Sigmoid colon (tissue), 4 donors: ENCODE data around the gene SCAF4.

Source experiments
- EP300 ChIP-seq, 4 donors: sonication (generic); formaldehyde crosslinking; IDR thresholded peaks; one replicate each; pipeline ENCODE4 v1.6.1; 2017; ENCODE audit warnings: antibody characterized with exemption in 4 of 4
- POLR2A ChIP-seq, 2 donors: fragments of 450-650 bp; IDR thresholded peaks; one replicate each; pipeline ENCODE4 v1.6.1; 2016; ENCODE audit warnings: antibody characterized with exemption in 2 of 2, mild to moderate bottlenecking in 2 of 2, moderate library complexity in 2 of 2
- POLR2AphosphoS5 ChIP-seq, 4 donors: sonication (generic); formaldehyde crosslinking; IDR thresholded peaks; one replicate each; pipeline ENCODE4 v1.6.1; 2017; ENCODE audit warnings: antibody characterized with exemption in 4 of 4
- TF ChIP-seq, protein P1 (sequence below), 4 experiments: fragments of 450-650 bp in 3 of 4; fragments of 200-600 bp in 1 of 4; IDR thresholded peaks; one replicate each; pipeline ENCODE4 v1.5.1; 2016 to 2019; ENCODE audit warnings: antibody characterized with exemption in 4 of 4, mild to moderate bottlenecking in 3 of 4, moderate library complexity in 2 of 4

DNA sequence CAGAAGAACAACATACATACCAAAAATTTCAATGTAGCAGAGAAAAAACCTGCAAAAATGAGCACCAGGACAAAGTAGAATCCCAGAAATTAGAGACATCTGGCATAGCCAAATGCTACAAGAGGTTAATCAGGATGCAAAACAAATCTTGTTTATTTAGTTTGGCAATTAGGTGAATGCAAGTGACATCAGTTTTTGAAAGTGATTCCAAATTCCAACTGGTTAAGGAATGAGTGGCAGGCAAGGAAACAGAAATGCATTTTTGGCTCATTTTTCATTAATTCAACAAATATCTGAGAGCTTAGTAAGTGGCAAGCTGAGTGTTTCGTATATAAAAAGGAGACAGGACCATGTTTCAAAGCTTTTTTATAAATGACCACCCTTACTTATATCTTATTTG is 21.3 kb downstream of the SCAF4 start:
- TF ChIP-seq POLR2A (IDR thresholded peaks at IDR 0.05): no peak
- TF ChIP-seq, protein P1, sequence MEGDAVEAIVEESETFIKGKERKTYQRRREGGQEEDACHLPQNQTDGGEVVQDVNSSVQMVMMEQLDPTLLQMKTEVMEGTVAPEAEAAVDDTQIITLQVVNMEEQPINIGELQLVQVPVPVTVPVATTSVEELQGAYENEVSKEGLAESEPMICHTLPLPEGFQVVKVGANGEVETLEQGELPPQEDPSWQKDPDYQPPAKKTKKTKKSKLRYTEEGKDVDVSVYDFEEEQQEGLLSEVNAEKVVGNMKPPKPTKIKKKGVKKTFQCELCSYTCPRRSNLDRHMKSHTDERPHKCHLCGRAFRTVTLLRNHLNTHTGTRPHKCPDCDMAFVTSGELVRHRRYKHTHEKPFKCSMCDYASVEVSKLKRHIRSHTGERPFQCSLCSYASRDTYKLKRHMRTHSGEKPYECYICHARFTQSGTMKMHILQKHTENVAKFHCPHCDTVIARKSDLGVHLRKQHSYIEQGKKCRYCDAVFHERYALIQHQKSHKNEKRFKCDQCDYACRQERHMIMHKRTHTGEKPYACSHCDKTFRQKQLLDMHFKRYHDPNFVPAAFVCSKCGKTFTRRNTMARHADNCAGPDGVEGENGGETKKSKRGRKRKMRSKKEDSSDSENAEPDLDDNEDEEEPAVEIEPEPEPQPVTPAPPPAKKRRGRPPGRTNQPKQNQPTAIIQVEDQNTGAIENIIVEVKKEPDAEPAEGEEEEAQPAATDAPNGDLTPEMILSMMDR (IDR thresholded peaks at IDR 0.05): no peak
- no peak for TF ChIP-seq POLR2AphosphoS5 (IDR thresholded peaks at IDR 0.05)
- no peak for TF ChIP-seq EP300 (IDR thresholded peaks at IDR 0.05)
